ENCODE results near the gene ANP32A.

ANP32A gene

DNA sequence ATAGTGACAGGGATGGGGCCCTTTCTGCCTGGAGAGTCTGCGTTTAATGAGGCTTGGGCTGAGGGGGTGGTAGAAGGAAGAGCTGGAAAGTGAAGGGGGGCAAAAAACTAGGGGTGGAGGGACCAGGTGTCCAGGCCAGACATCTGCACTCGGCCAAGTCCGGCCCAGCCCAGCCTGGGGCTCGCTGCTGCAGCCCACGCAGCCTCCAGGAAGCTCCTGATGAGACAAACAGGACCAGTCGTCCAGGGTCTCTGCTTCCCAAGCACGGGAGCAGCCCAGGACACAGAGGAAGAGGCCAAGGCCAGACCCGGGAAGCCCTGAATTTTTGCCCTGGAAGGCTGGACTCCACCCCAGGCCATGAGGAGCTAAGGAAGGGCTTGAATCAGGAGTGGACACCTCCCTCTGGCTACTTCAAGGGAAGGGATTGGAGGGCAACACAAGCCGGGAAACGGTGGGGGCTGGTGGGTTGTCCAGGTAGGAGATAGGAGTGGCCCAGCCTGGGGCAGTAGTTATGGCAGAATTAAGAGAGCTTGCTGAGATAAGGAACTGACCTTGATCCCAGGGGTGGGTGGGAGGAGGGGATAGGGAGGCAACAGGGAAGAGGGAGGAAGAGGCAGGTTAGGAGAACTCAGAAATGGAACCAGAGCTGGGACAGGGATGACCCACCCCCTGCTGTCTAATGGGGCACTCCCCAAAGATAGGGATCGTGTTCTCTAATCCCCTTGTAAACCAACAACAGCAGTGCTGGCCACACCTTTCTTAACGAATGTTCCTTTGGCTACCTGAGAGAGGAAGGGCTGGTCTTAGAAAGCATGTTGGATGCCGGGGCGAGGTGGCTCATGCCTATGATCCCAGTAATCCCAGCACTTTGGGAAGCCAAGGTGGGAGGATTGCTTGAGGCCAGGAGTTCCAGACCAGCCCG, 89.5 kb downstream of the ANP32A start:
- TF ChIP-seq SIN3A (IDR thresholded peaks at IDR 0.05; ENCODE audit: borderline replicate concordance, insufficient read depth, low read length) (no peak), REST (IDR thresholded peaks at IDR 0.05; ENCODE audit: insufficient read depth in 1 of 2, low read depth in 2 of 2, low read length in 2 of 2) (no peak), TAF1 (IDR thresholded peaks at IDR 0.05; ENCODE audit: borderline replicate concordance, insufficient read depth, low read length) (no peak), FOXP2 (optimal IDR thresholded peaks at IDR 0.05; ENCODE audit: borderline replicate concordance, extremely low read depth, extremely low read length, insufficient read depth) (no peak), POLR2AphosphoS5 (IDR thresholded peaks at IDR 0.05; ENCODE audit: low read depth, low read length) (no peak)

GRCh38 chr15:68730471-68730919, 90.2 kb downstream of the ANP32A start:
- TF ChIP-seq SIN3A (IDR thresholded peaks at IDR 0.05; ENCODE audit: borderline replicate concordance, insufficient read depth, low read length) (no peak), FOXP2 (optimal IDR thresholded peaks at IDR 0.05; ENCODE audit: borderline replicate concordance, extremely low read depth, extremely low read length, insufficient read depth) (no peak), TAF1 (IDR thresholded peaks at IDR 0.05; ENCODE audit: borderline replicate concordance, insufficient read depth, low read length) (no peak), POLR2AphosphoS5 (IDR thresholded peaks at IDR 0.05; ENCODE audit: low read depth, low read length) (no peak), REST (IDR thresholded peaks at IDR 0.05; ENCODE audit: insufficient read depth in 1 of 2, low read depth in 2 of 2, low read length in 2 of 2) (no peak)

DNA sequence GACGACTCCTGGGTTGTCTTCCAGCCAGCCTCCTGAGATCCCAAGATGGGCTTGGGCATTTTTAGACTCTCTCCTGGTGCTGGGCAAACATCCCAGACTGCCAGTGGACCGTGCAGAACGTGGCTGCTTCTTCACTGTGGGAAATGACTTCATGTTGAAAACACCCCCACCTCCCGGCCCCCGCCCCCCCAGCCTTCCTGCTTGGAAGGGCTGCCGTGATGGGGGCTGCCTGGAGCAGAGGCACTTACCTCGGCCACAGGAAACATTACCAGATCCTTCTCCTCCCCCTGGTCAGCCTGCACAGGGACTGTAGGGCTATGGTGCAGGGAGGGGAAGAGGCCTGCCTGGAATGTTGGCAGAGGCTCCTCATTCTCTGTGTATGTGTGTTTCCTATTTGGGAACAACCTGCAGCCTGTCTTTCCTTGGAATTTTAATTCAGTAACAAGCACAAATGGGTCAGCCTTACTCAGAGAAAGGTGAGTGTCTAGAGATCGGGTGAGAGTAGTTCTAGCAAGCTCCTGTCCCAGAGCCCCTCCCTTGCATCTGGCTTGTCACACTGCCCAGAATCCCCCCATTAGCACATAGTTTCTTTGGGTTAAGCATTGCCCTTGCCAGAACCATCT, 90.8 kb downstream of the ANP32A start:
- TF ChIP-seq FOXP2 (optimal IDR thresholded peaks at IDR 0.05; ENCODE audit: borderline replicate concordance, extremely low read depth, extremely low read length, insufficient read depth), result no peak
- TF ChIP-seq POLR2AphosphoS5 (IDR thresholded peaks at IDR 0.05; ENCODE audit: low read depth, low read length), result no peak
- TF ChIP-seq REST (IDR thresholded peaks at IDR 0.05; ENCODE audit: insufficient read depth in 1 of 2, low read depth in 2 of 2, low read length in 2 of 2), result no peak
- TF ChIP-seq TAF1 (IDR thresholded peaks at IDR 0.05; ENCODE audit: borderline replicate concordance, insufficient read depth, low read length), result no peak
- no peak for TF ChIP-seq SIN3A (IDR thresholded peaks at IDR 0.05; ENCODE audit: borderline replicate concordance, insufficient read depth, low read length)
